Fibroblast of lung (primary cell): Measurements from ENCODE around the gene SETBP1. TPM values are rescaled to one million over a fixed set of nuclear protein-coding genes. Genes with fewer than 3 reads are reported as not detected.
A peak's percentile ranks its signal among the peaks of the same experiment; 100 is the strongest.

Source experiments
- DNase-seq, 2 donors: peaks; one replicate each; pipeline versions ENCODE4 v3.0.0 to v3.0.0-alpha.2; 2010; ENCODE audit warnings: low read depth in 2 of 2
- H2AFZ ChIP-seq: 2 replicates; pipeline ENCODE4 v1.5.1; 2012; ENCODE audit warnings: low read length, control low read depth, inconsistent platforms
- H3K27ac ChIP-seq: 2 replicates; pipeline ENCODE4 v1.5.1; 2011; ENCODE audit warnings: low read length, control low read depth; ENCODE audit not compliant: insufficient read depth
- H3K27me3 ChIP-seq: 2 replicates; pipeline ENCODE4 v1.5.1; 2011; ENCODE audit warnings: mild to moderate bottlenecking, low read length; ENCODE audit not compliant: control insufficient read depth, insufficient read depth
- H3K36me3 ChIP-seq: 2 replicates; pipeline ENCODE4 v1.5.1; 2011; ENCODE audit warnings: low read length; ENCODE audit not compliant: control insufficient read depth, insufficient read depth
- H3K4me1 ChIP-seq: 2 replicates; pipeline ENCODE4 v1.5.1; 2011; ENCODE audit warnings: low read length; ENCODE audit not compliant: control insufficient read depth, insufficient read depth; ENCODE audit errors: extremely low read depth
- H3K4me2 ChIP-seq: 2 replicates; pipeline ENCODE4 v1.5.1; 2011; ENCODE audit warnings: low read length, control low read depth; ENCODE audit not compliant: insufficient read depth; ENCODE audit errors: extremely low read depth
- H3K4me3 ChIP-seq, 4 experiments: fragments of 200-600 bp in 1 of 4; sonication (generic) in 1 of 4; replicated peaks in 1 of 4; 2 replicates each; pipeline ENCODE4 v1.5.1; 2011 to 2016; ENCODE audit warnings: low read length in 4 of 4, low read depth in 3 of 4, mild to moderate bottlenecking in 3 of 4, control low read depth in 2 of 4, inconsistent platforms in 1 of 4, mixed read lengths in 1 of 4; ENCODE audit not compliant: insufficient read depth in 1 of 4; ENCODE audit errors: control extremely low read depth in 1 of 4
- H3K79me2 ChIP-seq: 2 replicates; pipeline ENCODE4 v1.5.1; 2012; ENCODE audit warnings: mild to moderate bottlenecking, low read length, inconsistent platforms; ENCODE audit not compliant: control insufficient read depth, insufficient read depth
- H3K9ac ChIP-seq: 2 replicates; pipeline ENCODE4 v1.5.1; 2011; ENCODE audit warnings: mild to moderate bottlenecking, low read length, control low read depth; ENCODE audit not compliant: insufficient read depth
- H3K9me3 ChIP-seq: 2 replicates; pipeline ENCODE4 v1.5.1; 2012; ENCODE audit warnings: low read depth, low read length; ENCODE audit not compliant: control insufficient read depth, insufficient read depth
- H4K20me1 ChIP-seq: 2 replicates; pipeline ENCODE4 v1.5.1; 2011; ENCODE audit warnings: low read length; ENCODE audit not compliant: control insufficient read depth, insufficient read depth; ENCODE audit errors: extremely low read depth
- EZH2 ChIP-seq: IDR thresholded peaks from 2 replicates; pipeline ENCODE4 v1.5.1; 2012; ENCODE audit warnings: low read length, control low read depth, mild to moderate bottlenecking; ENCODE audit errors: missing control alignments
- polyA plus RNA-seq, 2 donors: library from polyadenylated mRNA; depleted of rRNA in 1 of 2; stranded (reverse) in 1 of 2; unstranded in 1 of 2; fragments of >200 nt; gene quantifications; 2 replicates each; pipeline ENCODE4 v1.2.1, GENCODE V29; 2011 to 2012; ENCODE audit warnings: missing spikeins in 1 of 2
- total RNA-seq: library from RNA; depleted of rRNA; stranded (reverse); fragments of >200 nt; gene quantifications from 2 replicates; pipeline ENCODE4 v1.2.1, GENCODE V29; 2014
- TF ChIP-seq, protein P1 (sequence below), 2 donors: IDR thresholded peaks in 1 of 2; conservative IDR thresholded peaks in 1 of 2; 1 replicate in 1 of 2; 2 replicates in 1 of 2; pipeline ENCODE4 v1.5.1; 2011 to 2012; ENCODE audit warnings: low read length in 2 of 2, control low read depth in 1 of 2, inconsistent platforms in 1 of 2, low read depth in 1 of 2, mild to moderate bottlenecking in 1 of 2

SETBP1 gene
- total and polyA plus RNA-seq, 2 donors (not counting 1 experiment from before 2014, with no cell fraction given), result 4.5 to 5.4 TPM

DNA sequence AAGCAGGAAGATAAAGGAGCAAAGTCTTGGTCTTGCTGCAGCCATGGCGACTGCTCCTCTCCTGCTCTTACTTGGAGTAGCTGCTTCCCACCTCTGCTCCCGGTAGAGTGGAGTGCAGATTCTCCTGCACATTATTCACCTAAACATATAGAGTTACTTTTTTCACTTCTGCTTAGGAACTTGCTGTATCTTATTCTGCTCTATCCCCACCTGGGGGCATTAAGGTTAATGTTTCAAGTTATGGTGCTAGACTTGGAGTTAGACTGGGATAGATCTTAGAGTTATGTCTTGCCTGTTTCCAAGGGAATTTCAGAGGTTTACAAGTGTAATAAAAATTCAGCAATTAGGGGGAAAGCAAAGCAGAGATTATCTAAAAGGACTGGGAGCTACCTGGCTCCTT is 144.2 kb downstream of the SETBP1 start:
- no peak overlapping the region for H3K4me3 ChIP-seq
- no peak overlapping the region for H3K9ac ChIP-seq
- no peak overlapping the region for H3K4me2 ChIP-seq
- H3K4me1 ChIP-seq, result peaks cover 9% of the 10 kb centered on the region
- no peaks in the 10 kb centered on the region for H3K36me3 ChIP-seq
- no peak overlapping the region for H3K27ac ChIP-seq
- H3K27me3 ChIP-seq, result no peaks in the 10 kb centered on the region
- H2AFZ ChIP-seq, result no peak overlapping the region
- H4K20me1 ChIP-seq, result no peaks in the 10 kb centered on the region
- no peak for DNase-seq
- H3K9me3 ChIP-seq, result no peaks in the 10 kb centered on the region
- TF ChIP-seq, protein P1, sequence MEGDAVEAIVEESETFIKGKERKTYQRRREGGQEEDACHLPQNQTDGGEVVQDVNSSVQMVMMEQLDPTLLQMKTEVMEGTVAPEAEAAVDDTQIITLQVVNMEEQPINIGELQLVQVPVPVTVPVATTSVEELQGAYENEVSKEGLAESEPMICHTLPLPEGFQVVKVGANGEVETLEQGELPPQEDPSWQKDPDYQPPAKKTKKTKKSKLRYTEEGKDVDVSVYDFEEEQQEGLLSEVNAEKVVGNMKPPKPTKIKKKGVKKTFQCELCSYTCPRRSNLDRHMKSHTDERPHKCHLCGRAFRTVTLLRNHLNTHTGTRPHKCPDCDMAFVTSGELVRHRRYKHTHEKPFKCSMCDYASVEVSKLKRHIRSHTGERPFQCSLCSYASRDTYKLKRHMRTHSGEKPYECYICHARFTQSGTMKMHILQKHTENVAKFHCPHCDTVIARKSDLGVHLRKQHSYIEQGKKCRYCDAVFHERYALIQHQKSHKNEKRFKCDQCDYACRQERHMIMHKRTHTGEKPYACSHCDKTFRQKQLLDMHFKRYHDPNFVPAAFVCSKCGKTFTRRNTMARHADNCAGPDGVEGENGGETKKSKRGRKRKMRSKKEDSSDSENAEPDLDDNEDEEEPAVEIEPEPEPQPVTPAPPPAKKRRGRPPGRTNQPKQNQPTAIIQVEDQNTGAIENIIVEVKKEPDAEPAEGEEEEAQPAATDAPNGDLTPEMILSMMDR (conservative IDR thresholded peaks at IDR 0.05 in 1 of 2, IDR thresholded peaks at IDR 0.05 in 1 of 2; ENCODE audit: low read depth in 1 of 2, low read length in 2 of 2), result no peak
- TF ChIP-seq EZH2, result no peak
- no peaks in the 10 kb centered on the region for H3K79me2 ChIP-seq

- Histone ChIP-seq H3K9ac (no peak overlapping the region), H3K27me3 (no peaks in the 10 kb centered on the region), H3K4me3 (no peak overlapping the region), H3K27ac (peak overlapping the region; percentile 62), H3K4me1 (peaks cover 10% of the 10 kb centered on the region), H2AFZ (peak overlapping the region; percentile 75), H3K4me2 (peak overlapping the region; percentile 56), H3K79me2 (no peaks in the 10 kb centered on the region), H4K20me1 (no peaks in the 10 kb centered on the region), H3K9me3 (no peaks in the 10 kb centered on the region), H3K36me3 (no peaks in the 10 kb centered on the region)
- DNase-seq, result peak; percentile 96 to 98
- TF ChIP-seq EZH2, result no peak
- TF ChIP-seq, protein P1 (conservative IDR thresholded peaks at IDR 0.05 in 1 of 2, IDR thresholded peaks at IDR 0.05 in 1 of 2; ENCODE audit: low read depth in 1 of 2, low read length in 2 of 2), result no peak
Observed at GRCh38 chr18:44826418-44827259, 146.0 kb downstream of the SETBP1 start.

DNA sequence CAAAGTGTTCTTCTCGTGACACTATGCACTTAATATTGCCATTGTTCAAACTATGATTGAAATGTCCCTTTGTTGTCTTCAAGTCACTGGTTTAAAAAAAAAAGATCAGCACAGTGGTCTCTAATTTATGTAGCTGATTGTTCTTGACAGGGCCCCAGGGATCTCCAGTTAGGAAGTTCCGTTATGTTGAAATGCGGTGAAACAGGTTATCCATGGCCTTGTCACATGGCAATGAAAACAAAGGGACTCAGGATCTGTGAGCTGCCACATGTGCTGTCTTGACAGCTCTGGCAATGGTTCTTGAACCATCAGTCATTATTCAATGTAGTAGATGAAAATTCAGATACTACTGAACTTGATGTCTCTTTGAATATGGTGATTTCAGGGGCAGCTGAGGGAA is 147.4 kb downstream of the SETBP1 start:
- H3K9ac ChIP-seq, result no peak overlapping the region
- no peaks in the 10 kb centered on the region for H3K36me3 ChIP-seq
- no peaks in the 10 kb centered on the region for H3K9me3 ChIP-seq
- peaks cover 10% of the 10 kb centered on the region for H3K4me1 ChIP-seq
- no peak for DNase-seq
- no peaks in the 10 kb centered on the region for H3K27me3 ChIP-seq
- no peak overlapping the region for H2AFZ ChIP-seq
- no peaks in the 10 kb centered on the region for H4K20me1 ChIP-seq
- no peak overlapping the region for H3K27ac ChIP-seq
- H3K79me2 ChIP-seq, result no peaks in the 10 kb centered on the region
- TF ChIP-seq, protein P1 (conservative IDR thresholded peaks at IDR 0.05 in 1 of 2, IDR thresholded peaks at IDR 0.05 in 1 of 2; ENCODE audit: low read depth in 1 of 2, low read length in 2 of 2), result no peak
- TF ChIP-seq EZH2, result no peak
- no peak overlapping the region for H3K4me3 ChIP-seq
- no peak overlapping the region for H3K4me2 ChIP-seq
